Stimulated activated CD8-positive, alpha-beta memory T cell treated with anti-CD3 and anti-CD28 coated beads, Interleukin-7, amount 100 ng/mL, for 1 hour (primary cell): ENCODE results near the gene MRPL42.
"Not testable (repeated sequence)": the region's sequence is repeated elsewhere in the genome, so short reads cannot be mapped to it uniquely, and the experiment has no call there.

Experiments used
- DNase-seq, 2 donors: peaks; one replicate each; pipeline ENCODE4 v3.0.0-alpha.2; 2020; ENCODE audit warnings: low read depth in 2 of 2

MRPL42 gene

GRCh38 chr12:93547778-93548177, 80.5 kb downstream of the MRPL42 start:
- no peak for DNase-seq

GRCh38 chr12:93549174-93549573, 81.9 kb downstream of the MRPL42 start:
- no peak for DNase-seq

- no peak for DNase-seq
Observed at GRCh38 chr12:93550748-93551611, 83.7 kb downstream of the MRPL42 start.

GRCh38 chr12:93552427-93552826, 85.1 kb downstream of the MRPL42 start:
- DNase-seq, result no peak

GRCh38 chr12:93557879-93558278, 90.6 kb downstream of the MRPL42 start:
- DNase-seq, result not testable (repeated sequence)

- DNase-seq, result not testable (repeated sequence)
Observed at GRCh38 chr12:93558685-93559084, 91.4 kb downstream of the MRPL42 start.

- DNase-seq, result no peak
Observed at GRCh38 chr12:93563807-93564538, 96.7 kb downstream of the MRPL42 start.

- no peak for DNase-seq
Observed at GRCh38 chr12:93565760-93566159, 98.4 kb downstream of the MRPL42 start.
